NCI-H774 (cell line): ENCODE data around the gene AMACR.

ENCODE experiments used
- DNase-seq: peaks from one replicate; lab custom pipeline; 2025; lab: John Stamatoyannopoulos, UW

AMACR gene

GRCh38 chr5:34007621-34008600 lies at the start of gene AMACR:
Gene AMACR, minus strand, starts transcription at chr5:34008050. Its CDS starts 31 bp downstream, at chr5:34008019.
- DNase-seq, result peak; percentile 99

DNA sequence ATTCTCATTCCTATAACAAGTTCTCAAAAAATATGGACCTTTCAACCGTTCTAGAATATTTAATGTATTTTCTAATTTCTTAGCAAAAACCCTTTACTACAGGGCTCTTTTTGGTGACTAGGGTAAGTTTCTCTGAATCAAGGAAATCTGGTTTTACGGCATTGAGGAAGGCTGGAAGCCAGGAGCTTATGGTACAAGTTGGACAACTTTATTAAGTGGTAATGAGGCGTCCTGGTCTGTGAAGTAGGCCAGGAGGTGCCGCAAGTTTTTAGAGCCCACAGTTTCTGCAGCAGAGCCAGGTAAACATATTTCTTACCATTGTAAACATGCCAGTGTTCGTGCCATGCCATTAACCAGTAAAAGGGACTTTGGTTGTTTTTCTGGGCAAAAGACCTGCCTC lies 49.7 kb upstream of the AMACR start:
- no peak for DNase-seq

DNA sequence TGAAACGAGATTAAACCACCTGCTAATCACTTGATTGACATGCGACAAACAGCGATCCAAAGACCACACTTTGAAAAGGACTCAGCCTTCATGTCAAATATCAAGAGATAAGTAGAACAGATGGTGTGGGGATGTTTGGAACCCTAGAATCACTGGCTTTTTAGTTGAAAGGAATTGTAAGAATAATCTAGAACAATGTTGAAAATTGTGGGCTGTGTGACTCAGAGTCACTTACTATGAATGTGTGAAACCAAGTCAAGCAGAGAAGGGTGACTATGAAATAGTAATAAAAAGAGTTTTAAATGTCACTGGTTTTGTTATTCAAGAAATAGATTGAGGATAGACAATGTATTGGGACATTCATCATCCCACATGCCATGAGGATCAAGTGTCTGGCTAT lies 49.3 kb upstream of the AMACR start:
- no peak for DNase-seq

DNA sequence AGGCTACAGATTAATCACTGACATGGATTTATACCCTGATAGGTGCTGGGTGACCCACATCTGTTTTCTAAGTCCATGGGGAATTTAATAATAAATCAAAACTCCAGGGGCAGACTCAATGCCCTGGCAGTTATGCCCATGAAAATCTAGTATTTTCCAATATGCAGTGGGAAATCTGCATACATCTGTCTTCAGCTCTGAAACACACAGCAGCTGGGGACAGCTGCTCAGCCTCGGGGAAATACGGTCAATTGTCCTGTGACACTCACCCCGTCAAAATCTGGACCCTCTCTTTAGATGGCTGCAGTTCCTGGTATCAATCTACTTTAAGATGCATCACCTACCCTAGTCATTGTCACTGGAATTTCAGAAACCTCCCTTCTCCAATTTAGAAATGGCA lies 47.8 kb upstream of the AMACR start:
- DNase-seq, result no peak

DNA sequence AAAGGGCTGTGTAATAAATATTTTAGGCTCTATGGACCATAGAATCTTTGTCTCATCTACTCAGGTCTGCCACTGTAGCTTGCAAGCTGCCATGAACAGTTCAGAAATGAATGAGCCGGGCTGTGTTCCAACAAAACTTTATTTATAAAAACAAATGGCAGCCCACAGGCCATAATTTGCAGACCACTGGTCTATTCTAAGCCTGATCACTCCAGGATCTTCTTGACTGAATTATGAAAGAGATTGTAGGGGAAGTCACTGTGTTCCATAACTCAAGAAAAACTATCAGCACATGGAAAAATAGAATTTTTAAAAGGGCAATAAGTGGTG lies 46.5 kb upstream of the AMACR start:
- DNase-seq, result no peak

GRCh38 chr5:34053571-34054399 lies 45.9 kb upstream of the AMACR start:
- DNase-seq, result no peak

- DNase-seq, result no peak
Observed at GRCh38 chr5:34053133-34053532, 45.3 kb upstream of the AMACR start.

GRCh38 chr5:34051374-34051980 lies 43.6 kb upstream of the AMACR start:
- no peak for DNase-seq

DNA sequence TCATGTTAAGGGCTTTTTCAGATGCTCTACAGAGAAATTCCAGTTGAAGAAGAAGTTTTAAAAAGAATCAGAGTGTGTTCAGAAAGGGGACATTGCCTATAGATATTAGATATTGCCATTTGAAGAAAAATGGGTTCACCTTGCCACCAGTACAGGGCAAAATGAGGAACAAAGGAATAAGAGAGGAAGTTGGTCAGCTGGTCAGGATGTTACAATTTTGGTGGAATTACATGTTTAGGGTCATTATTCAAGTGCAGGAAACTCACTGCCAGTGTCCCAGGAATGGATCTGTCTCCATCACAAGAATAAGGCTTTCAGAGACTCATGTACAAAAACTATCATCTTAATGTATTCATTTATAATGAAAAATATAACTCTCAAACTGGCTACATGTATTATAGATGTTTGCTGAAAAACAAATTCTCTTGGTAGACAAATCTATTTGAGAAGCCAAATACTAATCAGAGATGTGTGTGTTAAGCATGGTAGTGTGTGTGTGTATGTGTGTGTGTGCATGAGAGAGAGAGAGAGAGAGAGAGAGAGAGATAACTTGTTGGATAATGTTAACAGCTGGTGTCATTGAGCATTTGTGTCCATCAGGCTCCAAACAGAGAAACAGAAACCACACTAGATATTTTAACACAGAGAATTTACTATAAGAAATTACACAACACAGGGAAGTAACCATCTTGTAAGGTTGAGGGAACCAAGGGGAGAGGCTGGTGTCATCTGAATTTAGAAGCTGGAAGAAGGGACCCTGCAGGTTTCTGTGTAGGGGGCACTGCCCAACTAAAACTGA lies 40.1 kb upstream of the AMACR start:
- no peak for DNase-seq

DNA sequence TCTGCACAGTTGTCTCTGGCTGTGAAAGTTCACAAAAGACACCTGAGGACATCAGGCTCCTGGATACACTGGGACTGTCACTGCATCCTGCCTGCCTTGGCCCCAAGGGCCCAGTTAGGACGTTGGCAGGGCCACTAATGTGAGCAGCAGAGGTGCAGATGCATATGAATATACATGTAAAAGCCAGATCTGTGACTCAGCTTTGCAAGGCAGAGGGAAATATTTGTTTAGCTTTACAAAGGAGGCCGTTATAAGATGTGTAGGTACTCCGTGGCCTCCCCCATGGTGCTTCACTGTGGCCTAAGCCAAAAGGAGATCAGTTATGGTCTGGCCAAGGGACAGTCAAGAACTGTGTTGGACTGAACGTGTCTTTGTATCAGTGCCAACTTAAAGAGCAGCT lies 39.3 kb upstream of the AMACR start:
- DNase-seq, result no peak

DNA sequence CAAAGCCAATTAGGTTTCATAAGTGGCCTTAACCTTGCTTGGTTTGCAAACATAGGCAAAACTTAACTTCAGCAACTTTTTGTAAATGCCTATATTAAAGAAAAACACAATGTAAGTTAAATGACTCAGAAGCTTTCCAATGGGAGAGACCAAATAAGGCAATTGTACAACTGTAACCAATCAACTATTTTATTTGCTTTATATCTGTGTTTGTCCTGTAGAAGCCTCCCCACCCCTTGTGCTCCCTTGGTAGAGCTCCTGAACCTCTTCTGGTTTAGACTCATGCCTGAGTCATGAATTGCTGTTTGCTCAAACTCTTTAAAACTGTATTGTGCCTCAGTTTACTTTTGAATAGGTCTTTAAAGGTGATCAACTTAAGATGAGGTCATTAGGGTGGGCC lies 38.1 kb upstream of the AMACR start:
- no peak for DNase-seq

GRCh38 chr5:34045023-34045422 lies 37.2 kb upstream of the AMACR start:
- no peak for DNase-seq

DNA sequence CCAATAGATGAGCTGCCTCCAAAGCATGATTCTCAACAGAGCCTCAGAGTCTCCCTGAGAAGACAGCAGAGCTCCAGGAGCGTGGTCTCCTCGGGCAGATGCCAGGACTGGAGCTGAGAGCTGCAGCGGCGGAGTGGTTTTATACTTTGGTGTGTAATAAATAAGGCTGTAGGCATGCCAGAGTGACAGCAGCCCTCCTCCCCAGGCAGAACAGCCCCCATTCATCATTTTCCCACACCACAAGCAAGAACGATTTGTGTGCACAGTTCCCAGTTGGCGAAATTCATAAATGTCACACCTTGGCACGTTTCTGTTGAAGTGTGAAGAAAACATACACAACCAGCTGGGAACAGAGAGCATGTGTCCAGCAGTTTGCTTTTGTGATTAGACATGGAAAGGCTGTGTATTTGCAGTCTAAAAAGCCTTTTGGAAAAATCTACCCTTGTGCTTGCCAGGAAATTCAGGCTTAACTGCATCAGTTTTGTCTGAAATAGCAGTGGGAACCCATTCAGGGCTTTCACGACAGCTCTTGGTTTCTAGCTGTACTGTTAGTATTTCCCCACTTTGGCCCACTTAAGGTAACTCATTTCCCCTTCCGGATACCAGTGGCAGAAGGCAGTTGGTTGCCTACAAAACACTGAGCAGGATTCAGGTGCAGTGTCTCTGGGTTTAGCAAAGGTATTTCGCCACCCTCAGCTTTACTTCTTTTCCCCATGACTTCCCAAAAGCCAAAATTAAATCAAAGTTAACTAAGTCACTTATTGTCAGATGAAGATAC lies 35.4 kb upstream of the AMACR start, which contains the start of gene C1QTNF3:
Gene C1QTNF3 (minus strand): TSS at position 115 of the 778 bp plus-strand sequence. CDS start 88 bp downstream, at position 27.
- DNase-seq, result no peak

GRCh38 chr5:34042321-34042720 lies 34.5 kb upstream of the AMACR start:
- no peak for DNase-seq

DNA sequence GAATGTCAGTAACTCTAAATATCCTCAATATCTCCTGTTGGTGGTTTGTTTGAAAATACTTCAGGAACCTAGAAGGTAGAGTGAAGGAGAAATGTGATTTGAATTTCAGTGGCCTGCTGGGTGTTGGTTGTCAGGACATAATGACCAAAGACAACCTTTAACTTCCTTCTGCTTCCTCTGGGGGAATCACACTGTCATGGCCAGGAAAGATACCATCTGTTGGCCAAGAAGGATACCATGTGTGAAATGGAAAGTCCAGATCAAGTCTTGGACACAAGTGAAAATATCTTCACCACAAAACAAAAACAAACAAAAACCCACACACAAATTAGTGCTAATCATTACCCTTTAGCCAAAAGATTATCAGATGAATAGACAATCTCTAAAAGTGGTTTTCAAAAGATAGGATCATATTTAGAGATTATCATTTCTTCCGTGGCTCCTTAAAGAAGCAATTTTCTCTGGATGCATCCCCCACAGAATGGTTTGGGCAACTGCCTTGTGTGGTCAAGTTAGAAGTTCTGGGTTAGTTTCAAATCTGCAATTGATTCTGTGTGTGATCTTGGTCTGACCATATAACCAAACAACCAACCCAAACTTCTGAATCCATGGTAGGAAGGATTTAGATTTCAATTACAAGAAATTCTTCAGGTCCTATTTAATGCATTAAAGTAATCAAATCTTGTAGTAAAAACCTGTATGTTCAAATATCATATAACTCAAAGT lies 33.6 kb upstream of the AMACR start:
- DNase-seq, result no peak

DNA sequence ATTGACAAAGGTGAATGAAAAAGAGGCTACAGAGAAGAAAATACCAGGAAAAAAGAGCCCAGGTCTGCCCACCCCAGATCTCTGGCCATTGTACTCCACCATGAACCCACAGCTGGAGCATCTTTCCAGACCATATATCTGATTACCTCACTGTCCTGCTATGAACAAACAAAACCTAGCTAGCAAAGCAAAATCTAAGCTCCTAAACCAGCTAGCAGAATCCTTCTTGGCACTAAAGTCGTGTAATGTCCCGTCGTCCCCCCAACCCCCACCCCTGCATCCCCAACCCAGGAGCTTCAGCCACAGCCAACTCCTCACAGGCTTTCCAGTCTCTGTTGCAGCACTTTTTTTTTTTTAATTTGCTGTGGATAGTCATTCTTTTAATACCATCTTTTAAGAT lies 32.6 kb upstream of the AMACR start:
- no peak for DNase-seq

- DNase-seq, result no peak
Observed at GRCh38 chr5:34039398-34040157, 31.7 kb upstream of the AMACR start.

- no peak for DNase-seq
Observed at GRCh38 chr5:34038838-34039237, 31.0 kb upstream of the AMACR start.

DNA sequence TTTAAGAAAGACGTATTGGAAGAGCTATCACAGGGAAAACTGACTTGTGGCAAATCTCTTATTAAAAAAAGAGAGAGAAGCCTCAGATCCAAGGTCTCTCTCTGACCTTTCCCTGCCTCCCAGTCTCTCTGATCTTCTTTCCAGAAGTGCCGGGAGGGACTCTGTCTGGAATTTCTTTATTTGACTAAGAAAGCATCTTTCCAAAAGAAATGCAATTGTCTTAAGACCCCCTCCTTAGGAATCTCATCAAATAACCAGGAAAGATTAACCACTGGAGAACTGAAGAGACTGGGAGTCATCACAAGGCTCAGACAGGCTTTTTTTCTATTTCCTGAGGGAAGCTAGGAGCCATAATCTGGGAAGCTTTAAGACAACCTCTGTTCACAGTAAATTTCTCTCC lies 30.5 kb upstream of the AMACR start:
- DNase-seq, result no peak
